ENCODE results near the gene CDKAL1. TPM values are rescaled to one million over a fixed set of nuclear protein-coding genes. Genes with fewer than 3 reads are reported as not detected.
"Not testable (repeated sequence)": the region's sequence is repeated elsewhere in the genome, so short reads cannot be mapped to it uniquely, and the experiment has no call there.

Gene CDKAL1
- total RNA-seq, 1 donor from 2014 or later = 39.6 TPM

- peaks cover 32% of the 10 kb centered on the region for H3K36me3 Mint-ChIP-seq
- no peak overlapping the region for H3K4me2 ChIP-seq
- H3K27ac ChIP-seq = no peak overlapping the region
- H3K9me3 Mint-ChIP-seq = peaks cover 34% of the 10 kb centered on the region
- no peaks in the 10 kb centered on the region for H3K9me3 ChIP-seq (ENCODE audit: low read depth)
- no peaks in the 10 kb centered on the region for H3K4me1 ChIP-seq
- no peak overlapping the region for H3K4me3 ChIP-seq
- DNase-seq (ENCODE audit: low spot score) = no peak
- no peaks in the 10 kb centered on the region for H3F3A ChIP-seq (ENCODE audit: low read depth)
- no peaks in the 10 kb centered on the region for H3K27me3 ChIP-seq
- no peak overlapping the region for H3K9ac ChIP-seq
- no peaks in the 10 kb centered on the region for H3K4me1 Mint-ChIP-seq
- H3K27ac Mint-ChIP-seq = no peak overlapping the region
- no peak for TF ChIP-seq CTCF (IDR thresholded peaks at IDR 0.05)
- TF ChIP-seq EZH2 (IDR thresholded peaks at IDR 0.05) = no peak
- TF ChIP-seq EZH2phosphoT487 (IDR thresholded peaks at IDR 0.05) = no peak
- peaks cover 10% of the 10 kb centered on the region for H3K79me2 ChIP-seq (ENCODE audit: low read depth)
- H3K27me3 Mint-ChIP-seq (ENCODE audit: insufficient read depth, low read depth) = peaks cover 2% of the 10 kb centered on the region
- H4K20me1 ChIP-seq (ENCODE audit: low read depth) = no peaks in the 10 kb centered on the region
- H2AFZ ChIP-seq (replicated peaks) = no peak overlapping the region
- no peak overlapping the region for H3K4me3 Mint-ChIP-seq
- H3K36me3 ChIP-seq = no peaks in the 10 kb centered on the region
Observed at GRCh38 chr6:20589266-20589665, 55.0 kb downstream of the CDKAL1 start.

DNA sequence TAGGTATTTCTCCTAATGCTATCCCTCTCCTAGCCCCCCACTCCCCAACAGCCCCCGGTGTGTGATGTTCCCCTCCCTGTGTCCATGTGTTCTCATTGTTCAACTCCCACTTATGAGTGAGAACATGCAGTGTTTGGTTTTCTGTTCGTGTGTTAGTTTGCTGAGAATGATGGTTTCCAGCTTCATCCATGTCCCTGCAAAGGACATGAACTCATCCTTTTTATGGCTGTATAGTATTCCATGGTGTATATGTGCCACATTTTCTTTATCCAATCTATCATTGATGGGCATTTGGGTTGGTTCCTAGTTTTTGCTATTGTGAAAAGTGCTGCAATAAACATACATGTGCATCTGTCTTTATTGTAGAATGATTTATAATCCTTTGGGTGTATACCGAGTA, 56.2 kb downstream of the CDKAL1 start:
- not testable (repeated sequence) for H3K4me2 ChIP-seq; H3K79me2 ChIP-seq (ENCODE audit: low read depth); H3F3A ChIP-seq (ENCODE audit: low read depth); H3K4me1 ChIP-seq; H4K20me1 ChIP-seq (ENCODE audit: low read depth); H3K36me3 ChIP-seq; H3K27me3 Mint-ChIP-seq (ENCODE audit: insufficient read depth, low read depth); H2AFZ ChIP-seq (replicated peaks); DNase-seq (ENCODE audit: low spot score); H3K4me3 Mint-ChIP-seq; H3K27ac Mint-ChIP-seq; H3K4me3 ChIP-seq; H3K27ac ChIP-seq; H3K4me1 Mint-ChIP-seq; H3K9ac ChIP-seq; H3K27me3 ChIP-seq; H3K9me3 ChIP-seq (ENCODE audit: low read depth)
- Mint-ChIP-seq H3K36me3 (peaks cover 41% of the 10 kb centered on the region), H3K9me3 (peaks cover 43% of the 10 kb centered on the region)

DNA sequence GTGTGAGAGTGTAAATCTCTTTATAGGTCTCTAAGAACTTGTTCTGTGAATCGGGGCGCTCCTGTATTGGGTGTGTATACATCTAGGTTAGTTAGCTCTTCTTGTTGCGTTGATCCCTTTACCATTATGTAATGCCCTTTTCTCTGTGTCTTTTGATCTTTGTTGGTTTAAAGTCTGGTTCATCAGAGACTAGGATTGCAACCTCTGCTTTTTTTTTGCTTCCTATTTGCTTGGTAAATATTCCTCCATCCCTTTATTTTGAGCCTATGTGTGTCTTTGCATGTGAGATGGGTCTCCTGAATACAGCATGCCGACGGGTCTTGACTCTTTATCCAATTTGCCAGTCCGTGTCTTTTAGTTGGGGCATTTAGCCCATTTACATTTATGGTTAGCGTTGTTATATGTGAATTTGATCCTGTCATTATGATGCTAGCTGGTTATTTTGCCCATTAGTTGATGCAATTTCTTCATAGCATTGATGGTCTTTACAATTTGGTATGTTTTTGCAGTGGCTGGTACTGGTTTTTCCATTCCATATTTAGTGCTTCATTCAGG, 60.1 kb downstream of the CDKAL1 start:
- not testable (repeated sequence) for H3K79me2 ChIP-seq (ENCODE audit: low read depth); H3K4me3 ChIP-seq; DNase-seq (ENCODE audit: low spot score); H3K27ac ChIP-seq; H3K4me1 ChIP-seq; H4K20me1 ChIP-seq (ENCODE audit: low read depth); H3K27me3 ChIP-seq; H2AFZ ChIP-seq (replicated peaks); H3K27me3 Mint-ChIP-seq (ENCODE audit: insufficient read depth, low read depth); H3K36me3 ChIP-seq; H3F3A ChIP-seq (ENCODE audit: low read depth); H3K9me3 ChIP-seq (ENCODE audit: low read depth); H3K4me2 ChIP-seq; H3K9ac ChIP-seq; H3K27ac Mint-ChIP-seq; H3K4me3 Mint-ChIP-seq; H3K4me1 Mint-ChIP-seq
- peaks cover 46% of the 10 kb centered on the region for H3K9me3 Mint-ChIP-seq
- peaks cover 43% of the 10 kb centered on the region for H3K36me3 Mint-ChIP-seq

- Histone ChIP-seq H3K9me3 (ENCODE audit: low read depth) (no peaks in the 10 kb centered on the region), H3K4me1 (peaks cover 11% of the 10 kb centered on the region), H3K27ac (no peak overlapping the region), H3K79me2 (ENCODE audit: low read depth) (no peaks in the 10 kb centered on the region), H3K4me3 (no peak overlapping the region), H3K27me3 (no peaks in the 10 kb centered on the region), H3K36me3 (no peaks in the 10 kb centered on the region), H2AFZ (replicated peaks) (no peak overlapping the region), H3K9ac (no peak overlapping the region), H4K20me1 (ENCODE audit: low read depth) (no peaks in the 10 kb centered on the region), H3F3A (ENCODE audit: low read depth) (no peaks in the 10 kb centered on the region), H3K4me2 (no peak overlapping the region)
- TF ChIP-seq EZH2phosphoT487 (IDR thresholded peaks at IDR 0.05) (no peak), EZH2 (IDR thresholded peaks at IDR 0.05) (no peak), CTCF (IDR thresholded peaks at IDR 0.05) (no peak)
- Mint-ChIP-seq H3K36me3 (peaks cover 9% of the 10 kb centered on the region), H3K9me3 (peaks cover 10% of the 10 kb centered on the region), H3K4me3 (no peak overlapping the region), H3K27me3 (ENCODE audit: insufficient read depth, low read depth) (peaks cover 3% of the 10 kb centered on the region), H3K27ac (no peak overlapping the region), H3K4me1 (peaks cover 6% of the 10 kb centered on the region)
- DNase-seq (ENCODE audit: low spot score) = no peak
Observed at GRCh38 chr6:20599302-20600051, 65.2 kb downstream of the CDKAL1 start.

Measured in neural progenitor cell (in vitro differentiated cells).